ENCODE measurements around the gene AFF2.

Gene AFF2

GRCh38 chrX:148512453-148512852 is 12.0 kb downstream of the AFF2 start:
- DNase-seq (ENCODE audit: low spot score in 2 of 2): no peak
- H3K27me3 ChIP-seq (ENCODE audit: low read depth): no peaks in the 10 kb centered on the region
- H3K4me3 ChIP-seq: no peak overlapping the region
- no peaks in the 10 kb centered on the region for H3K36me3 ChIP-seq (replicated peaks)
- H3K4me1 ChIP-seq: peaks cover 23% of the 10 kb centered on the region
- in situ Hi-C loops (cut with MboI; ENCODE audit: low sequenced_read_pairs): no loop called here
- H3K9me3 ChIP-seq: no peaks in the 10 kb centered on the region

- peaks cover 18% of the 10 kb centered on the region for H3K4me1 ChIP-seq
- H3K4me3 ChIP-seq: no peak overlapping the region
- DNase-seq (ENCODE audit: low spot score in 2 of 2): no peak
- H3K36me3 ChIP-seq (replicated peaks): no peaks in the 10 kb centered on the region
- in situ Hi-C loops (cut with MboI; ENCODE audit: low sequenced_read_pairs): no loop called here
- no peaks in the 10 kb centered on the region for H3K27me3 ChIP-seq (ENCODE audit: low read depth)
- H3K9me3 ChIP-seq: no peaks in the 10 kb centered on the region
These were observed 13.2 kb downstream of the AFF2 start for GRCh38 chrX:148513661-148514060.

- no peak for DNase-seq (ENCODE audit: low spot score in 2 of 2)
- Histone ChIP-seq H3K9me3 (no peaks in the 10 kb centered on the region), H3K27me3 (ENCODE audit: low read depth) (no peaks in the 10 kb centered on the region), H3K36me3 (replicated peaks) (no peaks in the 10 kb centered on the region), H3K4me3 (no peak overlapping the region), H3K4me1 (peaks cover 16% of the 10 kb centered on the region)
- in situ Hi-C loops (cut with MboI; ENCODE audit: low sequenced_read_pairs): no loop called here
These were observed 16.8 kb downstream of the AFF2 start for GRCh38 chrX:148517176-148517575.

GRCh38 chrX:148522006-148522405 is 21.6 kb downstream of the AFF2 start:
- H3K9me3 ChIP-seq: no peaks in the 10 kb centered on the region
- no peak overlapping the region for H3K4me3 ChIP-seq
- in situ Hi-C loops (cut with MboI; ENCODE audit: low sequenced_read_pairs): no loop called here
- H3K27me3 ChIP-seq (ENCODE audit: low read depth): no peaks in the 10 kb centered on the region
- H3K4me1 ChIP-seq: peaks cover 12% of the 10 kb centered on the region
- DNase-seq (ENCODE audit: low spot score in 2 of 2): no peak
- no peaks in the 10 kb centered on the region for H3K36me3 ChIP-seq (replicated peaks)

GRCh38 chrX:148523303-148524080 is 23.1 kb downstream of the AFF2 start:
- no peak for DNase-seq (ENCODE audit: low spot score in 2 of 2)
- peaks cover 11% of the 10 kb centered on the region for H3K4me1 ChIP-seq
- H3K27me3 ChIP-seq (ENCODE audit: low read depth): no peaks in the 10 kb centered on the region
- no peaks in the 10 kb centered on the region for H3K9me3 ChIP-seq
- H3K4me3 ChIP-seq: no peak overlapping the region
- in situ Hi-C loops (cut with MboI; ENCODE audit: low sequenced_read_pairs): no loop called here
- H3K36me3 ChIP-seq (replicated peaks): no peaks in the 10 kb centered on the region

- peak in 1 of 2 experiments; percentile 63 for DNase-seq (ENCODE audit: low spot score in 2 of 2)
- Histone ChIP-seq H3K9me3 (no peaks in the 10 kb centered on the region), H3K4me3 (no peak overlapping the region), H3K4me1 (0 out of 2 replicates have a peak, but pooled peaks cover 3% of the 10 kb centered on the region), H3K27me3 (ENCODE audit: low read depth) (no peaks in the 10 kb centered on the region), H3K36me3 (replicated peaks) (no peaks in the 10 kb centered on the region)
- in situ Hi-C loops (cut with MboI; ENCODE audit: low sequenced_read_pairs): no loop called here
These were observed 30.2 kb downstream of the AFF2 start for GRCh38 chrX:148530464-148531077.

- no peaks in the 10 kb centered on the region for H3K9me3 ChIP-seq
- in situ Hi-C loops (cut with MboI; ENCODE audit: low sequenced_read_pairs): no loop called here
These were observed 33.9 kb downstream of the AFF2 start for GRCh38 chrX:148534291-148534690.

GRCh38 chrX:148535639-148536038 is 35.2 kb downstream of the AFF2 start:
- H3K36me3 ChIP-seq (replicated peaks): no peaks in the 10 kb centered on the region
- DNase-seq (ENCODE audit: low spot score in 2 of 2): no peak
- H3K27me3 ChIP-seq (ENCODE audit: low read depth): no peaks in the 10 kb centered on the region
- peaks cover 14% of the 10 kb centered on the region for H3K4me1 ChIP-seq
- in situ Hi-C loops (cut with MboI; ENCODE audit: low sequenced_read_pairs): no loop called here
- no peak overlapping the region for H3K4me3 ChIP-seq
- H3K9me3 ChIP-seq: no peaks in the 10 kb centered on the region

More at GRCh38 chrX:148534291-148534690, 33.9 kb downstream of the AFF2 start:
- Histone ChIP-seq H3K27me3 (ENCODE audit: low read depth) (no peaks in the 10 kb centered on the region), H3K36me3 (replicated peaks) (no peaks in the 10 kb centered on the region), H3K4me3 (no peak overlapping the region), H3K4me1 (peaks cover 9% of the 10 kb centered on the region; the same call in 1 of the 2 replicates)
- DNase-seq (ENCODE audit: low spot score in 2 of 2): no peak

GRCh38 chrX:148536961-148537360 is 36.5 kb downstream of the AFF2 start:
- H3K27me3 ChIP-seq (ENCODE audit: low read depth): no peaks in the 10 kb centered on the region
- H3K36me3 ChIP-seq (replicated peaks): no peaks in the 10 kb centered on the region
- H3K4me3 ChIP-seq: no peak overlapping the region
- in situ Hi-C loops (cut with MboI; ENCODE audit: low sequenced_read_pairs): no loop called here
- DNase-seq (ENCODE audit: low spot score in 2 of 2): no peak
- H3K9me3 ChIP-seq: no peaks in the 10 kb centered on the region
- H3K4me1 ChIP-seq: peaks cover 23% of the 10 kb centered on the region

GRCh38 chrX:148537556-148538182 is 37.3 kb downstream of the AFF2 start:
- Histone ChIP-seq H3K27me3 (ENCODE audit: low read depth) (no peaks in the 10 kb centered on the region), H3K9me3 (no peaks in the 10 kb centered on the region), H3K36me3 (replicated peaks) (no peaks in the 10 kb centered on the region), H3K4me1 (peaks cover 22% of the 10 kb centered on the region), H3K4me3 (no peak overlapping the region)
- in situ Hi-C loops (cut with MboI; ENCODE audit: low sequenced_read_pairs): no loop called here
- no peak for DNase-seq (ENCODE audit: low spot score in 2 of 2)

- H3K4me3 ChIP-seq: no peak overlapping the region
- no peaks in the 10 kb centered on the region for H3K9me3 ChIP-seq
- no peak for DNase-seq (ENCODE audit: low spot score in 2 of 2)
- H3K36me3 ChIP-seq (replicated peaks): no peaks in the 10 kb centered on the region
- in situ Hi-C loops (cut with MboI; ENCODE audit: low sequenced_read_pairs): no loop called here
- peaks cover 27% of the 10 kb centered on the region for H3K4me1 ChIP-seq
- no peaks in the 10 kb centered on the region for H3K27me3 ChIP-seq (ENCODE audit: low read depth)
These were observed 38.2 kb downstream of the AFF2 start for GRCh38 chrX:148538582-148538981.

GRCh38 chrX:148540114-148540513 is 39.7 kb downstream of the AFF2 start:
- no peaks in the 10 kb centered on the region for H3K27me3 ChIP-seq (ENCODE audit: low read depth)
- H3K9me3 ChIP-seq: no peaks in the 10 kb centered on the region
- DNase-seq (ENCODE audit: low spot score in 2 of 2): no peak
- peaks cover 27% of the 10 kb centered on the region for H3K4me1 ChIP-seq
- in situ Hi-C loops (cut with MboI; ENCODE audit: low sequenced_read_pairs): no loop called here
- no peak overlapping the region for H3K4me3 ChIP-seq
- H3K36me3 ChIP-seq (replicated peaks): no peaks in the 10 kb centered on the region

GRCh38 chrX:148540671-148541583 is 40.5 kb downstream of the AFF2 start:
- H3K9me3 ChIP-seq: no peaks in the 10 kb centered on the region
- in situ Hi-C loops (cut with MboI; ENCODE audit: low sequenced_read_pairs): no loop called here
- no peaks in the 10 kb centered on the region for H3K27me3 ChIP-seq (ENCODE audit: low read depth)
- no peak overlapping the region for H3K4me3 ChIP-seq
- peak; percentile 24 to 45 for DNase-seq (ENCODE audit: low spot score in 2 of 2)
- H3K4me1 ChIP-seq: peaks cover 27% of the 10 kb centered on the region
- H3K36me3 ChIP-seq (replicated peaks): no peaks in the 10 kb centered on the region
